ENCODE data around the gene IGIP. TPM values are rescaled to one million over a fixed set of nuclear protein-coding genes. Genes with fewer than 3 reads are reported as not detected.

IGIP gene
- total and polyA plus RNA-seq, 2 of the 8 experiments (the other 6 are each of a cell fraction or from before 2014, with no cell fraction given) = 0.32 to 0.69 TPM

- Histone ChIP-seq H3K4me2 (ENCODE audit: insufficient read depth in 1 of 2, low read depth in 2 of 2, low read length in 2 of 2) (peak overlapping the region; percentile 54 to 98), H2BK12ac (ENCODE audit: low read depth, low read length) (no peak overlapping the region), H2BK15ac (ENCODE audit: low read length) (no peak overlapping the region), H3K79me2 (ENCODE audit: control insufficient read depth in 1 of 2, insufficient read depth in 2 of 2, low read length in 2 of 2) (no peaks in the 10 kb centered on the region), H3K27ac (ENCODE audit: low read depth, low read length) (no peak overlapping the region), H3K4me3 (ENCODE audit: extremely low read depth in 1 of 4, insufficient read depth in 2 of 4, low read depth in 3 of 4, low read length in 4 of 4) (peak overlapping the region in 2 of 4 experiments; percentile 8 to 48; a peak in 3 of 8 replicates), H3K4me1 (replicated peaks in 1 of 4; ENCODE audit: control insufficient read depth in 3 of 4, insufficient read depth in 4 of 4, low read length in 3 of 4) (peaks cover 3 to 25% (median 10%) of the 10 kb centered on the region in 4 experiments; a peak in 6 of 7 replicates), H2AFZ (ENCODE audit: low read length) (no peak overlapping the region), H3K23ac (ENCODE audit: insufficient read length) (no peak overlapping the region), H2BK5ac (ENCODE audit: low read depth, low read length) (no peak overlapping the region), H3K36me3 (ENCODE audit: control insufficient read depth in 2 of 4, insufficient read depth in 4 of 4, low read length in 3 of 4) (no peaks in the 10 kb centered on the region), H4K8ac (ENCODE audit: extremely low read depth, insufficient read depth, low read length) (no peak overlapping the region), H3K18ac (ENCODE audit: extremely low read depth, low read length) (no peak overlapping the region), H3K23me2 (ENCODE audit: low read depth, low read length) (peaks cover 24% of the 10 kb centered on the region), H4K5ac (ENCODE audit: insufficient read length, low read depth, low read length) (no peak overlapping the region), H3K79me1 (ENCODE audit: low read depth, low read length) (no peaks in the 10 kb centered on the region), H3K9ac (replicated peaks in 1 of 4; ENCODE audit: extremely low read depth in 1 of 4, low read depth in 3 of 4, low read length in 3 of 4) (no peak overlapping the region), H2AK5ac (ENCODE audit: low read depth, low read length) (no peak overlapping the region), H3K56ac (replicated peaks; ENCODE audit: insufficient read length, low read depth, low read length) (no peak overlapping the region), H2BK20ac (ENCODE audit: low read length) (no peak overlapping the region), H3K14ac (ENCODE audit: insufficient read length) (no peak overlapping the region), H3K4ac (replicated peaks; ENCODE audit: insufficient read length, low read depth, low read length) (no peak overlapping the region), H4K91ac (replicated peaks; ENCODE audit: insufficient read length, low read length) (no peak overlapping the region), H3K9me3 (ENCODE audit: insufficient read depth in 2 of 2, low read depth in 1 of 2, low read length in 1 of 2) (no peaks in the 10 kb centered on the region), H2BK120ac (replicated peaks; ENCODE audit: low read depth, low read length) (no peak overlapping the region), H3K27me3 (replicated peaks in 1 of 4; ENCODE audit: control insufficient read depth in 3 of 4, extremely low read depth in 1 of 4, insufficient read depth in 3 of 4, low read length in 3 of 4) (peaks cover 32 to 83% (median 61%) of the 10 kb centered on the region in 4 experiments), H4K20me1 (replicated peaks in 1 of 2; ENCODE audit: control insufficient read depth in 1 of 2, insufficient read depth in 2 of 2, low read length in 2 of 2) (peaks cover 9 to 24% of the 10 kb centered on the region in 2 experiments)
- DNase-seq (ENCODE audit: low read depth in 1 of 2, low spot score in 2 of 2) (peak in 1 of 2 experiments; percentile 51), FAIRE-seq (no peak)
- POLR2A ChIA-PET (ENCODE audit: partially characterized antibody) = no interaction called here
- 4% methylated on average over 17 of the region's 18 CpGs; no CpG with 5 or more reads in 1 of the 2 experiments for WGBS, 2 experiments (ENCODE audit: extremely low coverage in 1 of 2, insufficient coverage in 1 of 2, insufficient read length in 1 of 2, insufficient replicate concordance in 2 of 2, low coverage in 1 of 2, low lambda C conversion rate in 2 of 2, missing lambda C conversion rate in 1 of 2)
- CTCF ChIA-PET (ENCODE audit: partially characterized antibody) = interaction anchor here (1.3 to 7.9 kb wide), 2 partner anchors 33 to 318 kb away, joined by 5 to 91 read pairs; no protein-coding TSS in a partner anchor
- no peak for TF ChIP-seq KDM5A (IDR thresholded peaks at IDR 0.05; ENCODE audit: low read length)
- 0 out of 2 replicates have a peak, but pooled peaks have one; percentile 21 for TF ChIP-seq E2F6 (IDR thresholded peaks at IDR 0.05)
- TF ChIP-seq EP300 (IDR thresholded peaks at IDR 0.05; ENCODE audit: borderline replicate concordance in 1 of 2, low read depth in 2 of 2, low read length in 2 of 2) = no peak
- TF ChIP-seq HDAC6 (IDR thresholded peaks at IDR 0.05; ENCODE audit: low read depth, low read length) = no peak
- no peak for TF ChIP-seq TBP (IDR thresholded peaks at IDR 0.05; ENCODE audit: low read depth, low read length)
- peak; percentile 12; the same call in 1 of the 2 replicates for TF ChIP-seq SUZ12 (IDR thresholded peaks at IDR 0.05; ENCODE audit: low read length)
- TF ChIP-seq SIRT6 (IDR thresholded peaks at IDR 0.05; ENCODE audit: low read length) = no peak
- TF ChIP-seq, protein P1, sequence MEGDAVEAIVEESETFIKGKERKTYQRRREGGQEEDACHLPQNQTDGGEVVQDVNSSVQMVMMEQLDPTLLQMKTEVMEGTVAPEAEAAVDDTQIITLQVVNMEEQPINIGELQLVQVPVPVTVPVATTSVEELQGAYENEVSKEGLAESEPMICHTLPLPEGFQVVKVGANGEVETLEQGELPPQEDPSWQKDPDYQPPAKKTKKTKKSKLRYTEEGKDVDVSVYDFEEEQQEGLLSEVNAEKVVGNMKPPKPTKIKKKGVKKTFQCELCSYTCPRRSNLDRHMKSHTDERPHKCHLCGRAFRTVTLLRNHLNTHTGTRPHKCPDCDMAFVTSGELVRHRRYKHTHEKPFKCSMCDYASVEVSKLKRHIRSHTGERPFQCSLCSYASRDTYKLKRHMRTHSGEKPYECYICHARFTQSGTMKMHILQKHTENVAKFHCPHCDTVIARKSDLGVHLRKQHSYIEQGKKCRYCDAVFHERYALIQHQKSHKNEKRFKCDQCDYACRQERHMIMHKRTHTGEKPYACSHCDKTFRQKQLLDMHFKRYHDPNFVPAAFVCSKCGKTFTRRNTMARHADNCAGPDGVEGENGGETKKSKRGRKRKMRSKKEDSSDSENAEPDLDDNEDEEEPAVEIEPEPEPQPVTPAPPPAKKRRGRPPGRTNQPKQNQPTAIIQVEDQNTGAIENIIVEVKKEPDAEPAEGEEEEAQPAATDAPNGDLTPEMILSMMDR (IDR thresholded peaks at IDR 0.05; ENCODE audit: control extremely low read depth in 1 of 3, insufficient read depth in 1 of 3, low read depth in 1 of 3, low read length in 3 of 3) = no peak
Observed at GRCh38 chr5:140111011-140111858, 14.5 kb upstream of the IGIP start.

Measured in H1 (cell line).